Measurements from ENCODE around the gene GPR162.

- TF ChIP-seq FOXM1 (IDR thresholded peaks at IDR 0.05; ENCODE audit: borderline replicate concordance) = no peak
- no peak for TF ChIP-seq HDGF (IDR thresholded peaks at IDR 0.05; ENCODE audit: borderline replicate concordance)
- TF ChIP-seq SUZ12 (IDR thresholded peaks at IDR 0.05) = no peak
- TF ChIP-seq ARNT (IDR thresholded peaks at IDR 0.05) = no peak
- TF ChIP-seq CTBP1 (IDR thresholded peaks at IDR 0.05; ENCODE audit: borderline replicate concordance) = no peak
- no peak for TF ChIP-seq BHLHE40 (IDR thresholded peaks at IDR 0.05; ENCODE audit: borderline replicate concordance)
- TF ChIP-seq NFRKB (IDR thresholded peaks at IDR 0.05) = no peak
Observed at GRCh38 chr12:6838854-6839253, 17.2 kb downstream of the GPR162 start.
